DOHH2 (cell line): ENCODE data around the gene CDH5.

Experiments
- H3F3A ChIP-seq: fragments of 200-600 bp; sonication (generic), shearing (Covaris generic); 2 replicates; pipeline ENCODE4 v1.6.0; 2016; ENCODE audit warnings: antibody characterized with exemption, mild to moderate bottlenecking; ENCODE audit not compliant: control insufficient read depth, insufficient read depth
- H3K27ac ChIP-seq: fragments of 200-600 bp; sonication (generic); 2 replicates; pipeline ENCODE4 v1.5.1; 2014; ENCODE audit warnings: low read depth, mild to moderate bottlenecking, low read length, moderate library complexity
- H3K27me3 ChIP-seq: fragments of 200-600 bp; sonication (generic); 2 replicates; pipeline ENCODE4 v1.6.1; 2014; ENCODE audit warnings: mild to moderate bottlenecking, low read length, mixed read lengths; ENCODE audit not compliant: control insufficient read depth
- H3K36me3 ChIP-seq: fragments of 200-600 bp; sonication (generic); 2 replicates; pipeline ENCODE4 v1.6.1; 2014; ENCODE audit warnings: mild to moderate bottlenecking, low read length, moderate library complexity, mixed read lengths; ENCODE audit not compliant: control insufficient read depth
- H3K4me1 ChIP-seq: fragments of 200-600 bp; sonication (generic); 2 replicates; pipeline ENCODE4 v1.6.1; 2014; ENCODE audit warnings: mild to moderate bottlenecking, low read length, mixed read lengths; ENCODE audit not compliant: control insufficient read depth
- H3K4me2 ChIP-seq: fragments of 200-600 bp; sonication (generic); 2 replicates; pipeline ENCODE4 v1.6.0; 2014; ENCODE audit warnings: mild to moderate bottlenecking, low read length, moderate library complexity
- H3K4me3 ChIP-seq: fragments of 200-600 bp; sonication (generic); 2 replicates; pipeline ENCODE4 v1.5.1; 2014; ENCODE audit warnings: mild to moderate bottlenecking, low read length, mixed read lengths
- H3K79me2 ChIP-seq: fragments of 200-600 bp; sonication (generic); 2 replicates; pipeline ENCODE4 v1.6.1; 2014; ENCODE audit warnings: mild to moderate bottlenecking, low read length, mixed read lengths; ENCODE audit not compliant: control insufficient read depth
- H3K9me2 ChIP-seq: fragments of 200-600 bp; sonication (generic); replicated peaks from 2 replicates; pipeline ENCODE4 v1.6.1; 2014; ENCODE audit warnings: mild to moderate bottlenecking, low read length, mixed read lengths; ENCODE audit not compliant: control insufficient read depth
- H3K9me3 ChIP-seq: fragments of 200-600 bp; sonication (generic); 2 replicates; pipeline ENCODE4 v1.6.1; 2014; ENCODE audit warnings: antibody characterized with exemption, low read length, mixed read lengths; ENCODE audit not compliant: control insufficient read depth, insufficient read depth
- H4K20me1 ChIP-seq: fragments of 200-600 bp; sonication (generic); 2 replicates; pipeline ENCODE4 v1.6.0; 2014; ENCODE audit warnings: low read depth, mild to moderate bottlenecking, antibody characterized with exemption, low read length, moderate library complexity; ENCODE audit not compliant: control insufficient read depth, insufficient read depth
- CTCF ChIP-seq: fragments of 200-600 bp; sonication (generic); IDR thresholded peaks from one replicate; pipeline ENCODE4 v1.5.1; 2014; ENCODE audit warnings: antibody characterized with exemption, mild to moderate bottlenecking, low read depth, low read length; ENCODE audit not compliant: poor library complexity, severe bottlenecking
- EZH2phosphoT487 ChIP-seq: fragments of 200-600 bp; sonication (generic); IDR thresholded peaks from 2 replicates; pipeline ENCODE4 v1.6.1; 2017; ENCODE audit warnings: borderline replicate concordance, mild to moderate bottlenecking, antibody characterized with exemption, low read length, moderate library complexity, mixed read lengths

The CDH5 gene

GRCh38 chr16:66363211-66363777 is 3.2 kb upstream of the CDH5 start:
- Histone ChIP-seq H3K79me2 (no peaks in the 10 kb centered on the region), H3K9me3 (no peaks in the 10 kb centered on the region), H3K4me1 (no peaks in the 10 kb centered on the region), H3K36me3 (no peaks in the 10 kb centered on the region), H3K27ac (no peak overlapping the region), H3K4me2 (no peak overlapping the region), H3K4me3 (no peak overlapping the region), H3K9me2 (no peaks in the 10 kb centered on the region), H3K27me3 (peaks cover 14% of the 10 kb centered on the region), H4K20me1 (no peaks in the 10 kb centered on the region), H3F3A (no peaks in the 10 kb centered on the region)
- no peak for TF ChIP-seq EZH2phosphoT487
- TF ChIP-seq CTCF = no peak

- H3F3A ChIP-seq = no peaks in the 10 kb centered on the region
- H3K27me3 ChIP-seq = peaks cover 14% of the 10 kb centered on the region
- no peaks in the 10 kb centered on the region for H3K36me3 ChIP-seq
- H3K4me2 ChIP-seq = no peak overlapping the region
- H3K9me3 ChIP-seq = no peaks in the 10 kb centered on the region
- no peaks in the 10 kb centered on the region for H3K9me2 ChIP-seq
- H4K20me1 ChIP-seq = no peaks in the 10 kb centered on the region
- H3K4me1 ChIP-seq = no peaks in the 10 kb centered on the region
- no peaks in the 10 kb centered on the region for H3K79me2 ChIP-seq
- H3K4me3 ChIP-seq = no peak overlapping the region
- TF ChIP-seq EZH2phosphoT487 (no peak), CTCF (no peak)
- no peak overlapping the region for H3K27ac ChIP-seq
Measured at GRCh38 chr16:66364117-66364958, 2.2 kb upstream of the CDH5 start.

GRCh38 chr16:66364959-66365306 is 1.6 kb upstream of the CDH5 start:
- Histone ChIP-seq H3K4me1 (no peaks in the 10 kb centered on the region), H3F3A (no peaks in the 10 kb centered on the region), H3K9me3 (no peaks in the 10 kb centered on the region), H3K27me3 (peaks cover 14% of the 10 kb centered on the region), H3K4me3 (no peak overlapping the region), H3K4me2 (no peak overlapping the region), H4K20me1 (no peaks in the 10 kb centered on the region), H3K36me3 (no peaks in the 10 kb centered on the region), H3K79me2 (no peaks in the 10 kb centered on the region), H3K9me2 (no peaks in the 10 kb centered on the region), H3K27ac (no peak overlapping the region)
- TF ChIP-seq CTCF (no peak), EZH2phosphoT487 (no peak)
